VCaP (cell line): Measurements from ENCODE around the gene TEX261.
A peak's percentile ranks its signal among the peaks of the same experiment; 100 is the strongest.

Experiments used
- H3K27ac ChIP-seq: fragments of 450-650 bp; 2 replicates; pipeline ENCODE4 v1.5.1; 2017
- CTCF ChIP-seq: fragments of 450-650 bp; conservative IDR thresholded peaks from 2 replicates; pipeline ENCODE4 v1.5.1; 2017; ENCODE audit warnings: mild to moderate bottlenecking, moderate library complexity

Gene TEX261

GRCh38 chr2:70982971-70983370 is 11.7 kb downstream of the TEX261 start:
- TF ChIP-seq CTCF, result no peak
- H3K27ac ChIP-seq, result no peak overlapping the region

DNA sequence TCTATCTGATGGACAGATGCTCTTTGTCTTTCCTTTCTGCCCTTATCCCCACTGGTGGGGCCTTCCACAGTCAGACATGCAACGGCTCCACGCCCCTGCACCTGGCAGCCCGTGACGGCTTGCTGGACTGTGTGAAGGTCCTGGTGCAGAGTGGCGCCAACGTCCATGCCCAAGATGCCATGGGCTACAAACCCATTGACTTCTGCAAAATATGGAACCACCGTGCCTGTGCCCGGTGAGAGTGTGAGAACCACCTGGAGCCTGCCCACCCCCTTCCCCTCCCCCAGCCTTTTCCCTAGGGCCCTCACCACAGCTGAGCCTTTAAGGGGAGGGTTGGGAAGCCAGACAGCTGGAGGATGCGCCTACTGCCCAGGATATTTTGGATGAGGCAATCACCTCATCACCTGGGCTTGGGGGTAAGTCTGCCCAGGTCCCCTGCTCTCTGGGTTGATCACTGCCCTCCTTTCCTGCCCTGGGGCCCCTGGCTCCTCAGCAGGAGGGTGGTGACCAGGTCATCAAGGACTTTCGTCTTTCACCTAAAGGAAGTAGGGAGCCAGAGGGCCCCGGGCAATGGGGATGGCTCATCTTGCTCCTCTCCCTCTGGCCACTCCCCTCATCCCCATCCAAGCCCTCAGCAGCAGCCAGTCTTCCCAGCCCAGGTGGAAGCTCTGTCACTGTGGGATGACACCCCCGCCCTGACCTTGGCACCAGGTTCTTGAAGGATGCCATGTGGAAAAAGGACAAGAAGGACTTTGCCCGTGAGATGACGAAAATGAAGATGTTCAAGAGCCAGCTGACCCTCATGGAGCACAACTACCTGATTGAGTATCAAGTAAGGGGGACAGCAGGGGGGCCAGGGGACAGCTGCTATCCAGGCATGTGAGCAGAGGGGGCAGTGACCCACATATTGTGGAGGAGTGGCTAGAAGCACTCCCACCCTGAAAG is 12.5 kb downstream of the TEX261 start:
- TF ChIP-seq CTCF, result no peak
- H3K27ac ChIP-seq, result no peak overlapping the region

DNA sequence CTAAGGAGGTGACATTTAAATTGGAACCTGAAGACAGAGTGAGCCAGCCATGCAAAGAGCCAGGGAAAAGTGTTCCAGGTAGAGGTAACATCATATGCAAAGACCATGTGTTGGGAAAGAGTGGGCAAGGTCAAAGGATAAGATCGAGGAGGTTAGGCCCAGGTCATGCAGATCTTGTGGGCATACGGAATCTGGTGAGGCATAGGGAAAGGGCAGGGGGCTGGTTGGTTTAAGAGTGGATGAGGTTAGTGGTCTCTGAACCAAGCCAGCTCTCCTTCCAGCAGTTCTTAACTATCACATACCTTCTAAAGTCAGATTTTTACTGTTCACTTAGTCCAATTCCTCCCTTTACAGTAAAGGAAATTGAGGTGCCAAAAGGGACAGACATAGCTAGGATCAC is 13.3 kb downstream of the TEX261 start:
- TF ChIP-seq CTCF, result no peak
- no peak overlapping the region for H3K27ac ChIP-seq

DNA sequence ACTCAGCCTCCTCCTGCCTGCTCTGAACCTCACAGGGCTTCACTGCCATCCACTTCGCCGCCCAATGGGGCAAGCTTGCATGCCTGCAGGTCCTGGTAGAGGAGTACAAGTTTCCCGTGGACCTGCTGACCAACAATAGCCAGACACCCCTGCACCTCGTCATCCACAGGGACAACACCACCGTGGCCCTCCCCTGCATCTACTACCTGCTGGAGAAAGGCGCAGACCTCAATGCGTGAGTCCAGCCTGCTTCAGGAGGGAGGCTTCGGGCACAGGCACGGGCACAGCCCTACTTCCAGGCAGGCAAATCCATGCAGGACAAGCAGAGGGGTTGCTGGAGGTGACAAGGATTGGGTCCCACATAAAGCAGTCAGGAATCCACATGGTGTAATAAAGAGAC is 15.0 kb downstream of the TEX261 start:
- H3K27ac ChIP-seq, result no peak overlapping the region
- TF ChIP-seq CTCF, result no peak

GRCh38 chr2:70979180-70979488 is 15.5 kb downstream of the TEX261 start:
- TF ChIP-seq CTCF, result no peak
- no peak overlapping the region for H3K27ac ChIP-seq

DNA sequence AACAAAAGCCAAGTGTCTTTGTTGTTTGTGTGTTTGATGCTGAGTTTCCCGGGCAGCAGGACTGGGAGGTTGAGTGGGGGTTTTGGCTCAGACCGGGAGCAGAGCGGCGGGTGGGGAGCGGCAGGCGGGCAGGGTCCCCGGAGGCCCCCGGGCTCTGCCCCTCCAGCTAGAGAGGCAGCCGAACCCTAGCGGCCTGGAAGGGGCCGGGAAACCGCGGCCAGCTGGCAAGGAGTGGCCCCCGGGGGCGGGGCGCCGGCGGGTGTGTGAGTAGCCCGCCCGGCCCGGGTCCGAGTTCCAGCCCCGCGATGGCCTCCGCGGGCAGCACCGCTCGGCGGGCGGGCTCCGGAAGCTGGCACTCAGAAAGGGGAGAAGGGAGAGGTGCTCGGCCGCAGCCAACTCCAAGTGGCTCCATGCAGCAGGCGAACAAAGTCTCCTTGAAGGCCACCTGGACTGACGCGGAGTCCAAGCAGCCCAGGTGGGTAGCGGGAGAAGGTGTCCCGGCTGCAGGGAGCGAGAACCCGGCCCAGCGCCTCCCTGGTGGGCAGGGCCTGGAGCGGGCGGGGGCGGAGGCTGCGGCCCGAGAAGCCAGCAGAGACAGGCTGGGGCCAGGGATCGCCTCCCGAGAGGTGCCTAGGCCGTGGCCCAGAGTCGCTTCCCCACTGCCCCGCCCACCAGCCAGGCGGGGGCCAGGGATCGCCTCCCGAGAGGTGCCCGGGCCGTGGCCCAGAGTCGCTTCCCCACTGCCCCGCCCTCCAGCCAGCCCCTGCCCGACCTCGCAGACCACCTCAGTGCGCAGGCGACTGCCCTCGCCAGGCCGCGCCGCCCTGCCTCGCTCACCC is 16.1 kb downstream of the TEX261 start, which contains the start of gene ANKRD53:
ANKRD53 (plus strand) TSS at position 290 of the 839 bp plus-strand sequence; CDS start at position 306, 16 bp downstream.
- TF ChIP-seq CTCF, result no peak
- H3K27ac ChIP-seq, result peak within 1 kb of the TSS; percentile 76

- H3K27ac ChIP-seq, result peak overlapping the region; percentile 76
- TF ChIP-seq CTCF, result peak; percentile 42
Measured at GRCh38 chr2:70977605-70978205, 17.0 kb downstream of the TEX261 start.
